ENCODE measurements around the gene BTBD9.
A peak's percentile ranks its signal among the peaks of the same experiment; 100 is the strongest.

BTBD9 gene

GRCh38 chr6:38169977-38170526, 469.7 kb downstream of the BTBD9 start:
- DNase-seq = peak; percentile 66 to 86

- DNase-seq = peak; percentile 16 to 39
These were observed 470.3 kb downstream of the BTBD9 start for GRCh38 chr6:38169221-38169976.

- no peak for DNase-seq
These were observed 471.0 kb downstream of the BTBD9 start for GRCh38 chr6:38168699-38169098.

GRCh38 chr6:38168126-38168525, 471.6 kb downstream of the BTBD9 start:
- no peak for DNase-seq

GRCh38 chr6:38167598-38167997, 472.1 kb downstream of the BTBD9 start:
- no peak for DNase-seq

- no peak for DNase-seq
These were observed 473.1 kb downstream of the BTBD9 start for GRCh38 chr6:38166411-38167240.

GRCh38 chr6:38164671-38165108, 475.0 kb downstream of the BTBD9 start:
- DNase-seq = no peak

- DNase-seq = no peak
These were observed 475.6 kb downstream of the BTBD9 start for GRCh38 chr6:38164131-38164481.

GRCh38 chr6:38163186-38164130, 476.3 kb downstream of the BTBD9 start:
- DNase-seq = no peak

- DNase-seq = no peak
These were observed 477.1 kb downstream of the BTBD9 start for GRCh38 chr6:38162493-38163185.

GRCh38 chr6:38161754-38162492, 477.8 kb downstream of the BTBD9 start:
- DNase-seq = no peak

- no peak for DNase-seq
These were observed 478.4 kb downstream of the BTBD9 start for GRCh38 chr6:38161331-38161730.

- no peak for DNase-seq
These were observed 478.9 kb downstream of the BTBD9 start for GRCh38 chr6:38160831-38161230.

GRCh38 chr6:38159596-38159995, 480.1 kb downstream of the BTBD9 start:
- no peak for DNase-seq

GRCh38 chr6:38158762-38159350, 480.9 kb downstream of the BTBD9 start:
- no peak for DNase-seq

- DNase-seq = no peak
These were observed 481.8 kb downstream of the BTBD9 start for GRCh38 chr6:38157905-38158304.

GRCh38 chr6:38156818-38157565, 482.7 kb downstream of the BTBD9 start:
- DNase-seq = no peak

- DNase-seq = no peak
These were observed 484.0 kb downstream of the BTBD9 start for GRCh38 chr6:38155621-38156204.

GRCh38 chr6:38155144-38155543, 484.6 kb downstream of the BTBD9 start:
- DNase-seq = no peak

- DNase-seq = no peak
These were observed 485.0 kb downstream of the BTBD9 start for GRCh38 chr6:38154731-38155130.

Measured in SHP77 (cell line).